ENCODE measurements around the gene CD22.
"Not testable (repeated sequence)": the region's sequence is repeated elsewhere in the genome, so short reads cannot be mapped to it uniquely, and the experiment has no call there.

- TF ChIP-seq, protein P1, sequence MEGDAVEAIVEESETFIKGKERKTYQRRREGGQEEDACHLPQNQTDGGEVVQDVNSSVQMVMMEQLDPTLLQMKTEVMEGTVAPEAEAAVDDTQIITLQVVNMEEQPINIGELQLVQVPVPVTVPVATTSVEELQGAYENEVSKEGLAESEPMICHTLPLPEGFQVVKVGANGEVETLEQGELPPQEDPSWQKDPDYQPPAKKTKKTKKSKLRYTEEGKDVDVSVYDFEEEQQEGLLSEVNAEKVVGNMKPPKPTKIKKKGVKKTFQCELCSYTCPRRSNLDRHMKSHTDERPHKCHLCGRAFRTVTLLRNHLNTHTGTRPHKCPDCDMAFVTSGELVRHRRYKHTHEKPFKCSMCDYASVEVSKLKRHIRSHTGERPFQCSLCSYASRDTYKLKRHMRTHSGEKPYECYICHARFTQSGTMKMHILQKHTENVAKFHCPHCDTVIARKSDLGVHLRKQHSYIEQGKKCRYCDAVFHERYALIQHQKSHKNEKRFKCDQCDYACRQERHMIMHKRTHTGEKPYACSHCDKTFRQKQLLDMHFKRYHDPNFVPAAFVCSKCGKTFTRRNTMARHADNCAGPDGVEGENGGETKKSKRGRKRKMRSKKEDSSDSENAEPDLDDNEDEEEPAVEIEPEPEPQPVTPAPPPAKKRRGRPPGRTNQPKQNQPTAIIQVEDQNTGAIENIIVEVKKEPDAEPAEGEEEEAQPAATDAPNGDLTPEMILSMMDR (conservative IDR thresholded peaks at IDR 0.05; ENCODE audit: low read depth, low read length): not testable (repeated sequence)
- TF ChIP-seq EZH2 (IDR thresholded peaks at IDR 0.05; ENCODE audit: borderline replicate concordance, low read depth, low read length, poor library complexity, severe bottlenecking): not testable (repeated sequence)
Observed at GRCh38 chr19:35285465-35285864, 43.5 kb upstream of the CD22 start.
